MM.1S (cell line): ENCODE results near the gene PAPSS2.

Experiments
- DNase-seq: peaks from one replicate; pipeline ENCODE4 v3.0.0-alpha.2; 2015
- H2AFZ ChIP-seq: fragments of 300-600 bp; sonication (generic); 2 replicates; pipeline ENCODE4 v1.6.0; 2016; ENCODE audit warnings: antibody characterized with exemption, low read length
- H3F3A ChIP-seq: fragments of 300-600 bp; sonication (generic); 2 replicates; pipeline ENCODE4 v1.6.1; 2016; ENCODE audit warnings: mild to moderate bottlenecking, antibody characterized with exemption, low read length, moderate library complexity, mixed read lengths; ENCODE audit not compliant: insufficient read depth
- H3K27ac ChIP-seq: fragments of 300-600 bp; sonication (generic); 2 replicates; pipeline ENCODE4 v1.5.1; 2016; ENCODE audit warnings: mild to moderate bottlenecking, low read length
- H3K27me3 ChIP-seq: fragments of 300-600 bp; sonication (generic); replicated peaks from 2 replicates; pipeline ENCODE4 v1.6.0; 2016; ENCODE audit warnings: low read length; ENCODE audit not compliant: insufficient read depth
- H3K36me3 ChIP-seq: fragments of 300-600 bp; sonication (generic); replicated peaks from 2 replicates; pipeline ENCODE4 v1.6.1; 2016; ENCODE audit warnings: mild to moderate bottlenecking, low read length, mixed read lengths; ENCODE audit not compliant: insufficient read depth
- H3K4me1 ChIP-seq: fragments of 300-600 bp; sonication (generic); 2 replicates; pipeline ENCODE4 v1.6.1; 2016; ENCODE audit warnings: low read length, mixed read lengths
- H3K4me2 ChIP-seq: fragments of 300-600 bp; sonication (generic); 2 replicates; pipeline ENCODE4 v1.6.0; 2016; ENCODE audit warnings: low read depth, low read length
- H3K4me3 ChIP-seq: fragments of 300-600 bp; sonication (generic); 2 replicates; pipeline ENCODE4 v1.5.1; 2016; ENCODE audit warnings: low read length, mixed read lengths
- H3K79me2 ChIP-seq: fragments of 300-600 bp; sonication (generic); 2 replicates; pipeline ENCODE4 v1.6.1; 2016; ENCODE audit warnings: mixed run types, low read length, mixed read lengths
- H3K9ac ChIP-seq: fragments of 300-600 bp; sonication (generic); 2 replicates; pipeline ENCODE4 v1.6.1; 2016; ENCODE audit warnings: low read length, mixed read lengths
- H3K9me2 ChIP-seq: fragments of 300-600 bp; sonication (generic); replicated peaks from 2 replicates; pipeline ENCODE4 v1.6.1; 2016; ENCODE audit warnings: mild to moderate bottlenecking, low read length, mixed read lengths; ENCODE audit not compliant: insufficient read depth
- H3K9me3 ChIP-seq: fragments of 300-600 bp; sonication (generic); replicated peaks from 2 replicates; pipeline ENCODE4 v1.6.1; 2016; ENCODE audit warnings: mild to moderate bottlenecking, low read length, mixed read lengths; ENCODE audit not compliant: insufficient read depth
- H4K20me1 ChIP-seq: fragments of 300-600 bp; sonication (generic); 2 replicates; pipeline ENCODE4 v1.6.1; 2016; ENCODE audit warnings: mild to moderate bottlenecking, low read length, moderate library complexity, mixed read lengths; ENCODE audit not compliant: insufficient read depth
- CTCF ChIP-seq: fragments of 300-600 bp; sonication (generic); IDR thresholded peaks from 2 replicates; pipeline ENCODE4 v1.5.1; 2016; ENCODE audit warnings: antibody characterized with exemption, low read length, mixed read lengths
- EZH2 ChIP-seq: fragments of 300-600 bp; sonication (generic); optimal IDR thresholded peaks from 2 replicates; pipeline ENCODE3; 2017; ENCODE audit warnings: low read depth, mild to moderate bottlenecking, antibody characterized with exemption, low read length, mixed read lengths
- EZH2phosphoT487 ChIP-seq: fragments of 300-600 bp; sonication (generic); IDR thresholded peaks from 2 replicates; pipeline ENCODE4 v1.6.1; 2018; ENCODE audit warnings: antibody characterized with exemption, low read length

The PAPSS2 gene

GRCh38 chr10:87705339-87705738 is 45.7 kb downstream of the PAPSS2 start:
- Histone ChIP-seq H3K4me1 (no peaks in the 10 kb centered on the region), H3K9me3 (no peaks in the 10 kb centered on the region), H4K20me1 (no peaks in the 10 kb centered on the region), H3K27ac (no peak overlapping the region), H3K4me2 (no peak overlapping the region), H2AFZ (no peak overlapping the region), H3K4me3 (no peak overlapping the region), H3K27me3 (no peaks in the 10 kb centered on the region), H3K9me2 (no peaks in the 10 kb centered on the region), H3K36me3 (no peaks in the 10 kb centered on the region), H3F3A (no peaks in the 10 kb centered on the region), H3K9ac (no peak overlapping the region), H3K79me2 (no peaks in the 10 kb centered on the region)
- no peak for TF ChIP-seq EZH2phosphoT487
- DNase-seq = no peak

GRCh38 chr10:87706731-87707130 is 47.1 kb downstream of the PAPSS2 start:
- H3K4me2 ChIP-seq = no peak overlapping the region
- H3F3A ChIP-seq = no peaks in the 10 kb centered on the region
- no peaks in the 10 kb centered on the region for H3K9me2 ChIP-seq
- TF ChIP-seq CTCF (no peak), EZH2phosphoT487 (no peak), EZH2 (no peak)
- no peak overlapping the region for H2AFZ ChIP-seq
- no peak overlapping the region for H3K4me3 ChIP-seq
- no peak for DNase-seq
- H4K20me1 ChIP-seq = no peaks in the 10 kb centered on the region
- H3K9ac ChIP-seq = no peak overlapping the region
- H3K4me1 ChIP-seq = no peaks in the 10 kb centered on the region
- no peaks in the 10 kb centered on the region for H3K36me3 ChIP-seq
- no peaks in the 10 kb centered on the region for H3K27me3 ChIP-seq
- H3K9me3 ChIP-seq = no peaks in the 10 kb centered on the region
- H3K27ac ChIP-seq = no peak overlapping the region
- no peaks in the 10 kb centered on the region for H3K79me2 ChIP-seq

GRCh38 chr10:87707254-87707653 is 47.6 kb downstream of the PAPSS2 start:
- no peaks in the 10 kb centered on the region for H3F3A ChIP-seq
- no peaks in the 10 kb centered on the region for H3K27me3 ChIP-seq
- H3K4me1 ChIP-seq = no peaks in the 10 kb centered on the region
- TF ChIP-seq CTCF (no peak), EZH2phosphoT487 (no peak), EZH2 (no peak)
- H3K27ac ChIP-seq = no peak overlapping the region
- no peak overlapping the region for H3K4me2 ChIP-seq
- DNase-seq = no peak
- no peaks in the 10 kb centered on the region for H3K9me3 ChIP-seq
- no peak overlapping the region for H3K4me3 ChIP-seq
- H3K36me3 ChIP-seq = no peaks in the 10 kb centered on the region
- no peaks in the 10 kb centered on the region for H3K9me2 ChIP-seq
- H3K9ac ChIP-seq = no peak overlapping the region
- H3K79me2 ChIP-seq = no peaks in the 10 kb centered on the region
- no peaks in the 10 kb centered on the region for H4K20me1 ChIP-seq
- no peak overlapping the region for H2AFZ ChIP-seq

GRCh38 chr10:87712913-87713616 is 53.4 kb downstream of the PAPSS2 start:
- no peaks in the 10 kb centered on the region for H3K4me1 ChIP-seq
- H3K9me3 ChIP-seq = no peaks in the 10 kb centered on the region
- no peak overlapping the region for H3K27ac ChIP-seq
- no peak overlapping the region for H3K9ac ChIP-seq
- H3K79me2 ChIP-seq = no peaks in the 10 kb centered on the region
- H3K27me3 ChIP-seq = no peaks in the 10 kb centered on the region
- H3K36me3 ChIP-seq = no peaks in the 10 kb centered on the region
- no peak overlapping the region for H2AFZ ChIP-seq
- no peak overlapping the region for H3K4me3 ChIP-seq
- DNase-seq = no peak
- TF ChIP-seq EZH2 = no peak
- no peak for TF ChIP-seq CTCF
- no peak for TF ChIP-seq EZH2phosphoT487
- H3K9me2 ChIP-seq = no peaks in the 10 kb centered on the region
- H4K20me1 ChIP-seq = no peaks in the 10 kb centered on the region
- no peaks in the 10 kb centered on the region for H3F3A ChIP-seq
- H3K4me2 ChIP-seq = no peak overlapping the region
